ENCODE measurements around the gene SLC5A10.
"Not testable (repeated sequence)": the region's sequence is repeated elsewhere in the genome, so short reads cannot be mapped to it uniquely, and the experiment has no call there.

GRCh38 chr17:19046782-19047375 is 94.9 kb downstream of the SLC5A10 start, which contains the start of gene GRAP:
- TF ChIP-seq CTCF (IDR thresholded peaks at IDR 0.05; ENCODE audit: low read length); EZH2 (IDR thresholded peaks at IDR 0.05; ENCODE audit: borderline replicate concordance, low read length): not testable (repeated sequence)
